ENCODE results near the gene IFT80.

DNA sequence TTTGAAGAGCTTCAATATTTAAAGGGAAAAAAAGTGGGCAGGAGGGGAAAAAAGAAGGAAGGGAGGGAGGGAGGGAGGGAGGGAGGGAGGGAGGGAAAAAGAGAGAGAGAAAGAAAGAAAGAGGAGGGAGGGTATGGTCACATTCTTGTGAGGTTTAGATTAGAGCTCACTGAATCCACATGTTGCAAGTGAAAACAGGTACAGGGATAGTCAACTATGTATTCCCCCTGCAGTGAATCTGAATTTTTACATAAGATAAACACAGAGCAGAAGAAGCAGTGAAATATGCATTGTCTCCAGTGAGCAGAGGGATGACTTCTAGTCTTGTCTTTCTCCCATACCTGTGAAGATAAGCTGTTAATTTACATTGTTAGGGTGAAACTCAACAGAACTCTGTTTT, 84.0 kb downstream of the IFT80 start:
- TF ChIP-seq EZH2 (IDR thresholded peaks at IDR 0.05; ENCODE audit: low read length, missing control alignments): no peak
- TF ChIP-seq, protein P1, sequence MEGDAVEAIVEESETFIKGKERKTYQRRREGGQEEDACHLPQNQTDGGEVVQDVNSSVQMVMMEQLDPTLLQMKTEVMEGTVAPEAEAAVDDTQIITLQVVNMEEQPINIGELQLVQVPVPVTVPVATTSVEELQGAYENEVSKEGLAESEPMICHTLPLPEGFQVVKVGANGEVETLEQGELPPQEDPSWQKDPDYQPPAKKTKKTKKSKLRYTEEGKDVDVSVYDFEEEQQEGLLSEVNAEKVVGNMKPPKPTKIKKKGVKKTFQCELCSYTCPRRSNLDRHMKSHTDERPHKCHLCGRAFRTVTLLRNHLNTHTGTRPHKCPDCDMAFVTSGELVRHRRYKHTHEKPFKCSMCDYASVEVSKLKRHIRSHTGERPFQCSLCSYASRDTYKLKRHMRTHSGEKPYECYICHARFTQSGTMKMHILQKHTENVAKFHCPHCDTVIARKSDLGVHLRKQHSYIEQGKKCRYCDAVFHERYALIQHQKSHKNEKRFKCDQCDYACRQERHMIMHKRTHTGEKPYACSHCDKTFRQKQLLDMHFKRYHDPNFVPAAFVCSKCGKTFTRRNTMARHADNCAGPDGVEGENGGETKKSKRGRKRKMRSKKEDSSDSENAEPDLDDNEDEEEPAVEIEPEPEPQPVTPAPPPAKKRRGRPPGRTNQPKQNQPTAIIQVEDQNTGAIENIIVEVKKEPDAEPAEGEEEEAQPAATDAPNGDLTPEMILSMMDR (conservative IDR thresholded peaks at IDR 0.05 in 1 of 2, IDR thresholded peaks at IDR 0.05 in 1 of 2; ENCODE audit: low read depth in 1 of 2, low read length in 2 of 2): no peak

All from fibroblast of lung (primary cell).